NCI-H1092 treated with DMSO at 0.1 percent for 48 hours (cell line): ENCODE results near the gene CCDC150.
"Not testable (repeated sequence)": the region's sequence is repeated elsewhere in the genome, so short reads cannot be mapped to it uniquely, and the experiment has no call there.

Experiments
- DNase-seq: peaks from one replicate; lab custom pipeline; 2025; lab: John Stamatoyannopoulos, UW

The CCDC150 gene

GRCh38 chr2:196718419-196719109 lies 79.0 kb downstream of the CCDC150 start:
- no peak for DNase-seq

- DNase-seq: no peak
Observed at GRCh38 chr2:196719110-196719872, 79.8 kb downstream of the CCDC150 start.

- no peak for DNase-seq
Observed at GRCh38 chr2:196723571-196723970, 84.1 kb downstream of the CCDC150 start.

GRCh38 chr2:196725218-196725617 lies 85.7 kb downstream of the CCDC150 start:
- no peak for DNase-seq

GRCh38 chr2:196725882-196726281 lies 86.4 kb downstream of the CCDC150 start:
- no peak for DNase-seq

DNA sequence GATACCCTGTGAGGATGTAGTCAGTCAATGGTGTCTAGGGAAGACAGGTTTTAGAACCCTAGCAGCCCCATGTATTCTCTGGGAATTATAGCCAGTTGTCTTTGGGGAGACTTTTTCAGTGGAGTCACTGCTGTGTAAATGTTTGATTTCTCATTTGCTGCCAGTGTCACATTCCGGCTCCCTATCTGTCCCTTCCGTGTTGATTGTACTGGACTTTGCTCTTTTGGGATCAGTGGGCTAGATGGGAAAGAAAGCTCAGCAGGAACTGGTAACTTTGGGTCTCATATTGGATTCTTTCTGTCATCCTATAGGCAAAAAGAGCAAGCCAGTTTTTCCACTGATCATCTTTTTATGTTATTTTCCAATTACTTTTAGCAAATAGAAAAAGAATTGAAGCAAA lies 89.9 kb downstream of the CCDC150 start:
- DNase-seq: no peak

- not testable (repeated sequence) for DNase-seq
Observed at GRCh38 chr2:196736646-196737045, 97.1 kb downstream of the CCDC150 start.

DNA sequence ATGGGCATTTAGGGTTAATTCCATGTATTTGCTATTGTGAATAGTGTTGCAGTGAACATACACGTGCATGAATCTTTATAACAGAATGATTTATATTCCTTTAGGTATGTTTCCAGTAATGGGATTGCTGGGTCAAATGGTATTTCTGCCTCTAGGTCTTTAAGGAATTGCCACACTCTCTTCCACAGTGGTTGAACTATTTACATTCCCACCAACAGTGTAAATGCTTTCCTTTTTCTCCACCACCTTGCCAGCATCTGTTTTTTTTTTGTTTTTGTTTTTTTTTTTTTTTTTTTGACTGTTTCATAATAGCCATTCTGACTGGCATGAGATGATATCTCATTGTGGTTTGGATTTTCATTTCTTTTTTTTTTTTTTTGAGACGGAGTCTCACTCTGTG lies 97.5 kb downstream of the CCDC150 start:
- DNase-seq: no peak

GRCh38 chr2:196739031-196739430 lies 99.5 kb downstream of the CCDC150 start:
- no peak for DNase-seq

DNA sequence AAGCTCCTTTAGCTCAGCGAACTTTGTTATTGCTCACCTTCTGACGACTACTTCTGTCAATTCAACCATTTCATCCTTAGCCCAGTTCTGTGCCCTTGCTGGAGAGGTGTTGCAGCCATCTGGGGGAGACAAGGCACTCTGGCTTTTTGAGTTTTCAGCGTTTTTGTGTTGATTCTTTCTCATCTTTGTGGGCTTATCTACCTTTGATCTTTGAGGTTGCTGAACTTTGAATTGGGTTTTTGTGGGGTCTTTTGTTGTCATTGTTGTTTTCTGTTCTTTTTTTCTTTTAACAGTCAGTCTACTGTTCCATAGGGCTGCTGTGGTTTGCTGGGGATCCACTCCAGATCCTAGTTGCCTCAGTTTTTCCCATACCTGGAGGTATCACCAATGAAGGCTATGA lies 102.7 kb downstream of the CCDC150 start:
- no peak for DNase-seq

GRCh38 chr2:196742685-196743084 lies 103.2 kb downstream of the CCDC150 start:
- no peak for DNase-seq

DNA sequence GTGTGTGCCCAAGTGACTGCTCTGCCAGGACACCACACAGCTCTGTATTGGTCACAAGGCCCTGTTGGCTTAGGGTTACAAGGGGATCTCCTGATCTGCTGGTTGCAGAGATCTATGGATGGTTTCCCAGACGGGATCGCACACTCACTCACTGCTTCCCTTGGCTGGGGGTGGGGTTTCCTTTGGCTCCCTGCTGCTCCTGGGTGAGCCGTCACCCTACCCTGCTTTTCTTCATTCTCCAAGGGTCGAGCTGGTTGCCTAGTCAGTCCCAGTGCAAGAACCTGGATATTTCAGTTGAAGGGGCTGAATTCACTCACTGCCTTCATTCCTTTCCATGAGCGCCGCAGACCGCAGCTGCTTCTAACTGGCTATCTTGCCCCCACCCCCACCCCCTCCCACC lies 103.7 kb downstream of the CCDC150 start:
- no peak for DNase-seq

- no peak for DNase-seq
Observed at GRCh38 chr2:196745711-196746110, 106.2 kb downstream of the CCDC150 start.

- no peak for DNase-seq
Observed at GRCh38 chr2:196747400-196747799, 107.9 kb downstream of the CCDC150 start.

DNA sequence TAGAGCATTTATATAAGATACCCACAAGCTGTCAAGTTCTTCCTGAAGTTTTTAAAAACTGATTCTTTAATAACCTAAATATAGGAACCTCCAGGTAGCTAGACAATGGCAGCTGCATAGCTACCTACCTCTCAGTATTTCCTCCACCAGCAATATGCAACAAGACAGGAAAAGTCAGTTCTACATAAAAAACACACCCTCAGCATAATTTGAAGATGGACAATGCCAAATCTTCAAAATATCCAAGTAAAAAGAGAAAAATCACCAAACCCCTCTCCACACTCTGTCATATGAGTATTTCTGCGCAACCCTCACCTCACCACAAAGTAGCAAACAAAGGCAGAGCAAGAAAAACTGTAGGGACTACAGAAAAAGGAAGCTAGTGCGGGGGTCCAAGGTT lies 108.6 kb downstream of the CCDC150 start:
- no peak for DNase-seq

GRCh38 chr2:196750291-196750923 lies 110.9 kb downstream of the CCDC150 start:
- DNase-seq: no peak

DNA sequence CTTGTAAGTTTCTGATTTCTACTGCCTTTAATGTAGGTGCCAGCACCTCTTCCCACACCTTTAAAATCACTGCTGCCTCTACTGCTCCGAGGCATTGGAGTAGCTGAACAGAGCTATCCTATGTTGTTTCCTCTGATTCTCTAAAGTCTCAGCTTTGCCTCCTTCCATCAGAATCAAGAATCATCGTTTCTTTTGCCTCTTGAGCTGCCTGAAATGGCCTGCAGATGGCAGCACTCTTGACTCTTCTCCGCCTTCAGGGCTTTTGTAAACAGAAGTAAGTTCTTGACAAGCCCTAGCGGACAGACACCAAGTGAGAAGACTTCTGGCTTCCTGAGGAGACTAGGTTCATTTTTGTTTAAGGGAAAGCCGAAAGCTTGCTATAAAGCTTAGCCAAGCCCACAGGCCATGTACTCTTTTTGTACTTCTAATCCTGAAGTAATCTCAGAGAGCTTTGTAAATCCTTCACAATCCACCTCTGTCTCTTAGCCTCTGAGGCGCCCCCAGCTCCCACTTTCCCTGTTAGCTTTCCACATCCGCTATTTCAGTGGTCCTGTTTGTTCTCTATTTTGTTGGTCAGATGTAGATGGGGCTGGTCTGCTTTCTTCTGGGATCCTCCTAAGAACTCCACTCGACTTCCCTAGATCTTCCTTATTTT lies 111.6 kb downstream of the CCDC150 start:
- no peak for DNase-seq

- no peak for DNase-seq
Observed at GRCh38 chr2:196758474-196759377, 119.2 kb downstream of the CCDC150 start.

DNA sequence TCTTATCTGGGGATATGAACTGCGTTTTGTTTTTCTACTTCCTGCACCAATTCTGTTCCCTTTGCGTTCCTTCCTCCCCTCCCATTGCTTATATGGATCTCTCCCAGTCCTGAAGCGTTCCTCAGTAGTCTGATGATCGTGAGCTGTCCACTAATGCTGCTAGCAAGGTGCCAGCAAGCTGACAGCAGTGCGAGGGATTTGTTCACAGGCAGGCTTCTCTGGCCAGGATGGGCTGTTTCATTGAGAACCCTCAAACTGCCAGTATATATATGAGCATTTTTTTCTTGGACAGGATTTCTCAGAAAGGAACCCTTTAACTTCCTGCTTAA lies 119.8 kb downstream of the CCDC150 start:
- DNase-seq: no peak

DNA sequence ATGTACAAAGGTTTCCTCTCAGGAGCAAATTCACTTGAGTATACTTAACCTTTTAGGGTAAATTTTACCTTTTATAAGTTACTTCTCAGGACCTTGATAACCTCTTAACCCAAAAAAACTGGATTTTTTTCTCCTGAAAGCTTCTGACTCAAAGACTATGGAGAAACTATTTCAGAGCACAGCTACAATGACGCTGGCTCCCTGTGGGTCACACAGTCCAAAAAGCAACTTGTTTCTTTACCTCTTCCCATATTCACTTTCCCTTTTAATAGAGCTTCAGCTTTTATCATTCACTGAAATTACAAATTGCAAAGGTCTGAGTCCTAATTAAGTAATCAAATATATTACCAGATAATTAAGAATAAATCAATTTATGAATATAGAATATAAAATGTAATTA lies 127.6 kb downstream of the CCDC150 start:
- no peak for DNase-seq
